WTC11 (cell line): ENCODE measurements around the gene DEPDC1B.

Source experiments
- TF ChIP-seq, protein P1 (sequence below): fragments of 200-600 bp; IDR thresholded peaks from 2 replicates; pipeline ENCODE4 v1.8.0; 2022; ENCODE audit warnings: antibody characterized with exemption
- TF ChIP-seq, protein P2 (sequence below): fragments of 250-450 bp; sonication (Bioruptor Pico); IDR thresholded peaks from 2 replicates; pipeline ENCODE4 v1.9.0; 2021; ENCODE audit warnings: mild to moderate bottlenecking
- TF ChIP-seq, protein P3 (sequence below): sonication (generic); formaldehyde crosslinking; IDR thresholded peaks from 2 replicates; pipeline ENCODE4 v1.8.0; 2023; ENCODE audit warnings: missing genetic modification reagents, mild to moderate bottlenecking, borderline replicate concordance
- TF ChIP-seq, protein P4 (sequence below): sonication (generic); formaldehyde crosslinking; IDR thresholded peaks from 2 replicates; pipeline ENCODE4 v1.8.0; 2022; ENCODE audit warnings: mild to moderate bottlenecking, missing genetic modification reagents

DNA sequence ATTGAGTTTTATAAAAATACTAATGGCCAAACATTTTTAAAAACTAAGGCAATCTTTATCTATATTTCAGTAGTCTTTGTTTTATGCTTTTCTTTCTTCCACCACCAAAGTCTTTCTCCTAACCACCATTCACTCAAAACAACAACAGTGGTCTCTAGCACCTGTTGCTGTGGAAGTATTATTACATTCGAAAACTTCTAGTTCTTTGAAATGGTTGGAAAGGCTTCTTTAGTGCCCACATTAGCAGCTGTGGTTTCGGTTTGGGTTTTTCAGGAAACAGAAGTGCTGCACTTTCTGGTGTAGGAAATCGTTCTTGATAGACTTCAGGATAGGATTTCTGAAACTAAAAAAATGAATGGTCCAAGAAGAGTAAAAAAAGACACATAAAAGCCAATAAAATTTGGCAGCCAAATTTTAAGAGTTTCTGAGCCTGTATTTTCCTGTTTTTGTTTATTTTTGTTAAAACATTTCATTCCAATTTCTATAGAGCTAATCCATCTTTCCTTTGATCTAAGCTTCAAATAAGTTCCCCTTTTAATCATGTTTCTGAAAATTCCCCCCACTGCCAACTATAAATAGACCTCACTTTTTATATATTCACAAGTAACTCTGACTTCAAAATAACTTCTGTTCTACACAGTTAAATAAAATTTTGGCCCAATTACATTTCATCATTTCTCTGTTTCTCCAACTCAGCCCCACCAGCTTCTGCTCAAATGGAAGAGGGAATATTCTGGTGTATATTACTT is 102.2 kb downstream of the DEPDC1B start:
- TF ChIP-seq, protein P1, sequence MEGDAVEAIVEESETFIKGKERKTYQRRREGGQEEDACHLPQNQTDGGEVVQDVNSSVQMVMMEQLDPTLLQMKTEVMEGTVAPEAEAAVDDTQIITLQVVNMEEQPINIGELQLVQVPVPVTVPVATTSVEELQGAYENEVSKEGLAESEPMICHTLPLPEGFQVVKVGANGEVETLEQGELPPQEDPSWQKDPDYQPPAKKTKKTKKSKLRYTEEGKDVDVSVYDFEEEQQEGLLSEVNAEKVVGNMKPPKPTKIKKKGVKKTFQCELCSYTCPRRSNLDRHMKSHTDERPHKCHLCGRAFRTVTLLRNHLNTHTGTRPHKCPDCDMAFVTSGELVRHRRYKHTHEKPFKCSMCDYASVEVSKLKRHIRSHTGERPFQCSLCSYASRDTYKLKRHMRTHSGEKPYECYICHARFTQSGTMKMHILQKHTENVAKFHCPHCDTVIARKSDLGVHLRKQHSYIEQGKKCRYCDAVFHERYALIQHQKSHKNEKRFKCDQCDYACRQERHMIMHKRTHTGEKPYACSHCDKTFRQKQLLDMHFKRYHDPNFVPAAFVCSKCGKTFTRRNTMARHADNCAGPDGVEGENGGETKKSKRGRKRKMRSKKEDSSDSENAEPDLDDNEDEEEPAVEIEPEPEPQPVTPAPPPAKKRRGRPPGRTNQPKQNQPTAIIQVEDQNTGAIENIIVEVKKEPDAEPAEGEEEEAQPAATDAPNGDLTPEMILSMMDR, result no peak
- TF ChIP-seq, protein P2, sequence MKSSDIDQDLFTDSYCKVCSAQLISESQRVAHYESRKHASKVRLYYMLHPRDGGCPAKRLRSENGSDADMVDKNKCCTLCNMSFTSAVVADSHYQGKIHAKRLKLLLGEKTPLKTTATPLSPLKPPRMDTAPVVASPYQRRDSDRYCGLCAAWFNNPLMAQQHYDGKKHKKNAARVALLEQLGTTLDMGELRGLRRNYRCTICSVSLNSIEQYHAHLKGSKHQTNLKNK (CRISPR knock-in tag), result no peak
- TF ChIP-seq, protein P3, sequence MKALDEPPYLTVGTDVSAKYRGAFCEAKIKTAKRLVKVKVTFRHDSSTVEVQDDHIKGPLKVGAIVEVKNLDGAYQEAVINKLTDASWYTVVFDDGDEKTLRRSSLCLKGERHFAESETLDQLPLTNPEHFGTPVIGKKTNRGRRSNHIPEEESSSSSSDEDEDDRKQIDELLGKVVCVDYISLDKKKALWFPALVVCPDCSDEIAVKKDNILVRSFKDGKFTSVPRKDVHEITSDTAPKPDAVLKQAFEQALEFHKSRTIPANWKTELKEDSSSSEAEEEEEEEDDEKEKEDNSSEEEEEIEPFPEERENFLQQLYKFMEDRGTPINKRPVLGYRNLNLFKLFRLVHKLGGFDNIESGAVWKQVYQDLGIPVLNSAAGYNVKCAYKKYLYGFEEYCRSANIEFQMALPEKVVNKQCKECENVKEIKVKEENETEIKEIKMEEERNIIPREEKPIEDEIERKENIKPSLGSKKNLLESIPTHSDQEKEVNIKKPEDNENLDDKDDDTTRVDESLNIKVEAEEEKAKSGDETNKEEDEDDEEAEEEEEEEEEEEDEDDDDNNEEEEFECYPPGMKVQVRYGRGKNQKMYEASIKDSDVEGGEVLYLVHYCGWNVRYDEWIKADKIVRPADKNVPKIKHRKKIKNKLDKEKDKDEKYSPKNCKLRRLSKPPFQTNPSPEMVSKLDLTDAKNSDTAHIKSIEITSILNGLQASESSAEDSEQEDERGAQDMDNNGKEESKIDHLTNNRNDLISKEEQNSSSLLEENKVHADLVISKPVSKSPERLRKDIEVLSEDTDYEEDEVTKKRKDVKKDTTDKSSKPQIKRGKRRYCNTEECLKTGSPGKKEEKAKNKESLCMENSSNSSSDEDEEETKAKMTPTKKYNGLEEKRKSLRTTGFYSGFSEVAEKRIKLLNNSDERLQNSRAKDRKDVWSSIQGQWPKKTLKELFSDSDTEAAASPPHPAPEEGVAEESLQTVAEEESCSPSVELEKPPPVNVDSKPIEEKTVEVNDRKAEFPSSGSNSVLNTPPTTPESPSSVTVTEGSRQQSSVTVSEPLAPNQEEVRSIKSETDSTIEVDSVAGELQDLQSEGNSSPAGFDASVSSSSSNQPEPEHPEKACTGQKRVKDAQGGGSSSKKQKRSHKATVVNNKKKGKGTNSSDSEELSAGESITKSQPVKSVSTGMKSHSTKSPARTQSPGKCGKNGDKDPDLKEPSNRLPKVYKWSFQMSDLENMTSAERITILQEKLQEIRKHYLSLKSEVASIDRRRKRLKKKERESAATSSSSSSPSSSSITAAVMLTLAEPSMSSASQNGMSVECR, result no peak
- TF ChIP-seq, protein P4, sequence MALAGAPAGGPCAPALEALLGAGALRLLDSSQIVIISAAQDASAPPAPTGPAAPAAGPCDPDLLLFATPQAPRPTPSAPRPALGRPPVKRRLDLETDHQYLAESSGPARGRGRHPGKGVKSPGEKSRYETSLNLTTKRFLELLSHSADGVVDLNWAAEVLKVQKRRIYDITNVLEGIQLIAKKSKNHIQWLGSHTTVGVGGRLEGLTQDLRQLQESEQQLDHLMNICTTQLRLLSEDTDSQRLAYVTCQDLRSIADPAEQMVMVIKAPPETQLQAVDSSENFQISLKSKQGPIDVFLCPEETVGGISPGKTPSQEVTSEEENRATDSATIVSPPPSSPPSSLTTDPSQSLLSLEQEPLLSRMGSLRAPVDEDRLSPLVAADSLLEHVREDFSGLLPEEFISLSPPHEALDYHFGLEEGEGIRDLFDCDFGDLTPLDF (CRISPR knock-in tag), result no peak
